ENCODE results near the gene TCF4.

DNA sequence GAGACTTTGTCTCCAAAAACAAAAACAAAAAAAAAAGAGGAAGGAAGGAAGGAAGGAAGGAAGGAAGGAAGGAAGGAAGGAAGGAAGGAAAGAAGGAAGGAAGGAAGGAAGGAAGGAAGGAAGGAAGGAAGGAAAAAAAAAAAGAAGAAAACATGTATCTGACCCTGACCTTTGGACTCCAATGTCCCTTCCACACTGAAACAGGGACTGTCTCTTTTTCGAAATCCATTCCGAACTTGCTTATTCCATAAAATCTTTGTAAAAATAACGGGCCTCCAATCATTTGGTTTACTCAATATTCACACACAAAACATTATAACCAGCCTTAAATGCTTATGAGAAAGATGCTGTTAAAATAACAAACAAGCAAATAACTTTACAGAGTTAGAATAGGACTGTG is 225.7 kb downstream of the TCF4 start:
- TF ChIP-seq, protein P1, sequence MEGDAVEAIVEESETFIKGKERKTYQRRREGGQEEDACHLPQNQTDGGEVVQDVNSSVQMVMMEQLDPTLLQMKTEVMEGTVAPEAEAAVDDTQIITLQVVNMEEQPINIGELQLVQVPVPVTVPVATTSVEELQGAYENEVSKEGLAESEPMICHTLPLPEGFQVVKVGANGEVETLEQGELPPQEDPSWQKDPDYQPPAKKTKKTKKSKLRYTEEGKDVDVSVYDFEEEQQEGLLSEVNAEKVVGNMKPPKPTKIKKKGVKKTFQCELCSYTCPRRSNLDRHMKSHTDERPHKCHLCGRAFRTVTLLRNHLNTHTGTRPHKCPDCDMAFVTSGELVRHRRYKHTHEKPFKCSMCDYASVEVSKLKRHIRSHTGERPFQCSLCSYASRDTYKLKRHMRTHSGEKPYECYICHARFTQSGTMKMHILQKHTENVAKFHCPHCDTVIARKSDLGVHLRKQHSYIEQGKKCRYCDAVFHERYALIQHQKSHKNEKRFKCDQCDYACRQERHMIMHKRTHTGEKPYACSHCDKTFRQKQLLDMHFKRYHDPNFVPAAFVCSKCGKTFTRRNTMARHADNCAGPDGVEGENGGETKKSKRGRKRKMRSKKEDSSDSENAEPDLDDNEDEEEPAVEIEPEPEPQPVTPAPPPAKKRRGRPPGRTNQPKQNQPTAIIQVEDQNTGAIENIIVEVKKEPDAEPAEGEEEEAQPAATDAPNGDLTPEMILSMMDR (optimal IDR thresholded peaks at IDR 0.05 in 1 of 3, IDR thresholded peaks at IDR 0.05 in 1 of 3, conservative IDR thresholded peaks at IDR 0.05 in 1 of 3; ENCODE audit: extremely low read depth in 1 of 3, insufficient read depth in 2 of 3, low read length in 3 of 3), result no peak
- TF ChIP-seq EZH2 (IDR thresholded peaks at IDR 0.05; ENCODE audit: low read length), result no peak

All from keratinocyte (primary cell).